B cell (primary cell): ENCODE results near the gene ZNHIT3. TPM values are rescaled to one million over a fixed set of nuclear protein-coding genes. Genes with fewer than 3 reads are reported as not detected.
"Not testable (repeated sequence)": the region's sequence is repeated elsewhere in the genome, so short reads cannot be mapped to it uniquely, and the experiment has no call there.

ENCODE experiments used
- ATAC-seq: fragments of 200-7000 bp; cut with Tn5 transposase; one replicate; pipeline ENCODE4 v1.10.0; 2021; ENCODE audit warnings: low read depth, mild to moderate bottlenecking, moderate number of reproducible peaks, moderate library complexity
- CTCF ChIA-PET: fragments of 350-600 bp; sonication (Branson Sonifier 250); formaldehyde crosslinking; loops from one replicate; lab custom pipeline; 2021; ENCODE audit warnings: antibody characterized with exemption, inconsistent platforms; lab: Charles Lee
- POLR2A ChIA-PET: fragments of 350-600 bp; sonication (Branson Sonifier 250); formaldehyde crosslinking; loops from one replicate; lab custom pipeline; 2021; ENCODE audit warnings: antibody characterized with exemption; lab: Charles Lee
- DNase-seq: peaks from one replicate; pipeline ENCODE4 v3.0.0; 2013
- H2AFZ ChIP-seq: 2 replicates; pipeline ENCODE4 v1.6.1; 2012; ENCODE audit warnings: mild to moderate bottlenecking, low read depth, low read length; ENCODE audit not compliant: insufficient read depth, poor library complexity, severe bottlenecking
- H3K27ac ChIP-seq, 2 donors: 1 replicate in 1 of 2; 2 replicates in 1 of 2; pipeline ENCODE4 v1.5.1; 2012 to 2013; ENCODE audit warnings: low read length in 2 of 2, mild to moderate bottlenecking in 2 of 2, moderate library complexity in 1 of 2
- H3K27me3 ChIP-seq, 4 experiments: fragments of 200-600 bp in 1 of 4; sonication (generic) in 1 of 4; replicated peaks in 1 of 4; 1 replicate in 2 of 4; 2 replicates in 2 of 4; pipeline versions ENCODE4 v1.6.1 to v1.7.0; 2013 to 2016; ENCODE audit warnings: low read length in 3 of 4, mild to moderate bottlenecking in 2 of 4, mixed read lengths in 1 of 4, moderate library complexity in 1 of 4; ENCODE audit not compliant: insufficient read depth in 4 of 4, control insufficient read depth in 3 of 4; ENCODE audit errors: control extremely low read depth in 1 of 4
- H3K36me3 ChIP-seq, 2 experiments: replicated peaks in 1 of 2; 1 replicate in 1 of 2; 2 replicates in 1 of 2; pipeline versions ENCODE4 v1.6.1 to v1.7.1; 2013; ENCODE audit warnings: low read length in 1 of 2; ENCODE audit not compliant: insufficient read depth in 2 of 2, control insufficient read depth in 1 of 2; ENCODE audit errors: control extremely low read depth in 1 of 2, extremely low read depth in 1 of 2
- H3K4me1 ChIP-seq, 2 donors: fragments of 200-600 bp in 1 of 2; sonication (generic) in 1 of 2; 1 replicate in 1 of 2; 2 replicates in 1 of 2; pipeline versions ENCODE4 v1.5.1 to v1.6.1; 2013 to 2017; ENCODE audit warnings: low read length in 2 of 2; ENCODE audit not compliant: control insufficient read depth in 2 of 2, insufficient read depth in 2 of 2
- H3K4me2 ChIP-seq: replicated peaks from 2 replicates; pipeline ENCODE3; 2012; ENCODE audit warnings: mild to moderate bottlenecking, low read depth, low read length; ENCODE audit not compliant: poor library complexity, severe bottlenecking
- H3K4me3 ChIP-seq, 5 experiments: fragments of 200-600 bp in 1 of 5; sonication (generic) in 1 of 5; 1 replicate in 3 of 5; 2 replicates in 2 of 5; pipeline versions ENCODE4 v1.5.1 to v1.7.0; 2011 to 2016; ENCODE audit warnings: low read length in 4 of 5, mild to moderate bottlenecking in 4 of 5, low read depth in 2 of 5, control low read depth in 1 of 5, moderate library complexity in 1 of 5; ENCODE audit not compliant: insufficient read depth in 1 of 5; ENCODE audit errors: control extremely low read depth in 1 of 5, extremely low read depth in 1 of 5
- H3K79me2 ChIP-seq: fragments of 200-600 bp; sonication (generic); one replicate; pipeline ENCODE4 v1.6.0; 2016; ENCODE audit warnings: low read length; ENCODE audit not compliant: control insufficient read depth, insufficient read depth
- H3K9ac ChIP-seq: fragments of 200-600 bp; sonication (generic); 2 replicates; pipeline ENCODE4 v1.6.1; 2017; ENCODE audit warnings: mild to moderate bottlenecking, low read length, moderate library complexity
- H3K9me3 ChIP-seq, 3 donors: one replicate each; pipeline versions ENCODE4 v1.6.1 to v1.7.1; 2013; ENCODE audit warnings: low read length in 2 of 3; ENCODE audit not compliant: control insufficient read depth in 2 of 3, insufficient read depth in 1 of 3; ENCODE audit errors: control extremely low read depth in 1 of 3
- H4K20me1 ChIP-seq: 2 replicates; pipeline ENCODE4 v1.6.0; 2012; ENCODE audit warnings: mild to moderate bottlenecking, low read length; ENCODE audit not compliant: insufficient read depth, control insufficient read depth, poor library complexity, severe bottlenecking
- H3K27ac Mint-ChIP-seq: one replicate; pipeline ENCODE4 v1.8.0; 2021; ENCODE audit warnings: mixed read lengths
- H3K27me3 Mint-ChIP-seq: one replicate; pipeline ENCODE4 v1.8.0; 2021; ENCODE audit warnings: mixed read lengths
- H3K4me1 Mint-ChIP-seq: one replicate; pipeline ENCODE4 v1.8.0; 2021; ENCODE audit warnings: mixed read lengths
- H3K4me3 Mint-ChIP-seq: one replicate; pipeline ENCODE4 v1.8.0; 2021; ENCODE audit warnings: mixed read lengths
- H3K9me3 Mint-ChIP-seq: one replicate; pipeline ENCODE4 v1.8.0; 2022; ENCODE audit warnings: mixed read lengths; ENCODE audit not compliant: insufficient read depth
- CTCF ChIP-seq: fragments of 200-600 bp; IDR thresholded peaks from one replicate; pipeline ENCODE4 v1.8.0; 2022; ENCODE audit warnings: antibody characterized with exemption, mild to moderate bottlenecking
- EZH2 ChIP-seq: IDR thresholded peaks from 2 replicates; pipeline ENCODE4 v1.6.1; 2012; ENCODE audit warnings: borderline replicate concordance, low read depth, mild to moderate bottlenecking, moderate library complexity, low read length; ENCODE audit not compliant: insufficient read depth, poor library complexity, severe bottlenecking
- WGBS: methylation state at CpG from one replicate; pipeline ENCODE4 v1.1.5; 2013; ENCODE audit warnings: missing lambda C conversion rate; ENCODE audit not compliant: insufficient coverage; 5-methylcytosine and 5-hydroxymethylcytosine counted together
- intact Hi-C: fragments of 100-400 bp; cut with micrococcal nuclease; formaldehyde crosslinking; loops from one replicate; pipeline ENCODE4 v1.10.0; 2022
- polyA plus RNA-seq: library from polyadenylated mRNA; depleted of rRNA; stranded (reverse); fragments of >200 nt; gene quantifications from 2 replicates; pipeline ENCODE4 v1.2.3, GENCODE V29; 2012
- total RNA-seq, 2 donors: library from RNA; stranded (reverse); fragments of 120-200 nt in 1 of 2; gene quantifications; 1 replicate in 1 of 2; 2 replicates in 1 of 2; pipeline versions ENCODE4 v1.2.3 to v1.2.4, GENCODE V29; 2013 to 2022

Gene ZNHIT3
- total and polyA plus RNA-seq, 2 donors (not counting 1 experiment from before 2014, with no cell fraction given): 36.5 to 50.5 TPM

GRCh38 chr17:36507266-36507665 is 20.8 kb downstream of the ZNHIT3 start:
- DNase-seq (no peak), ATAC-seq (no peak)
- H3K4me3 ChIP-seq: no peak overlapping the region
- intact Hi-C loops: no loop called here
- Mint-ChIP-seq H3K4me1 (no peaks in the 10 kb centered on the region), H3K27ac (no peak overlapping the region), H3K27me3 (no peaks in the 10 kb centered on the region), H3K4me3 (no peak overlapping the region), H3K9me3 (no peaks in the 10 kb centered on the region)
- no peak for TF ChIP-seq CTCF
- TF ChIP-seq EZH2: no peak
- H3K4me2 ChIP-seq: no peak overlapping the region
- no peak overlapping the region for H3K27ac ChIP-seq
- ChIA-PET CTCF (no interaction called here), POLR2A (no interaction called here)
- 80% methylated on average over 1 of the region's 6 CpGs for WGBS
- H3K4me1 ChIP-seq: no peaks in the 10 kb centered on the region
- H3K9ac ChIP-seq: no peak overlapping the region
- H3K27me3 ChIP-seq: no peaks in the 10 kb centered on the region
- H3K9me3 ChIP-seq: no peaks in the 10 kb centered on the region
- H3K79me2 ChIP-seq: no peaks in the 10 kb centered on the region
- H4K20me1 ChIP-seq: no peaks in the 10 kb centered on the region
- peaks cover 0 to 36% of the 10 kb centered on the region in 2 experiments for H3K36me3 ChIP-seq
- H2AFZ ChIP-seq: no peak overlapping the region

- H3K27ac Mint-ChIP-seq, DNase-seq, H3K27me3 ChIP-seq, H3K9me3 Mint-ChIP-seq, H3K27ac ChIP-seq, H3K27me3 Mint-ChIP-seq, H3K9ac ChIP-seq, H2AFZ ChIP-seq, H3K4me1 Mint-ChIP-seq, intact Hi-C loops, H3K4me3 ChIP-seq, H3K4me3 Mint-ChIP-seq, H4K20me1 ChIP-seq, H3K79me2 ChIP-seq, H3K9me3 ChIP-seq, POLR2A ChIA-PET, ATAC-seq, H3K4me2 ChIP-seq, H3K4me1 ChIP-seq: not testable (repeated sequence)
- WGBS: 92% methylated on average over 1 of the region's 2 CpGs
- CTCF ChIA-PET: interaction anchor here (1.4 kb wide), 1 partner anchor 25 kb away, joined by 3 read pairs; no protein-coding TSS in a partner anchor
- H3K36me3 ChIP-seq: peaks cover 0 to 35% of the 10 kb centered on the region in 2 experiments
Measured at GRCh38 chr17:36508439-36508838, 22.0 kb downstream of the ZNHIT3 start.
